WI38 (cell line): ENCODE measurements around the gene MCAM.
A peak's percentile ranks its signal among the peaks of the same experiment; 100 is the strongest.

Experiments used
- H3K4me3 ChIP-seq: 2 replicates; pipeline ENCODE4 v1.5.1; 2011; ENCODE audit warnings: low read depth, mild to moderate bottlenecking, control low read depth, low read length
- CTCF ChIP-seq: IDR thresholded peaks from 2 replicates; pipeline ENCODE4 v1.5.1; 2012; ENCODE audit warnings: low read depth, mild to moderate bottlenecking, control low read depth, low read length

Gene MCAM

DNA sequence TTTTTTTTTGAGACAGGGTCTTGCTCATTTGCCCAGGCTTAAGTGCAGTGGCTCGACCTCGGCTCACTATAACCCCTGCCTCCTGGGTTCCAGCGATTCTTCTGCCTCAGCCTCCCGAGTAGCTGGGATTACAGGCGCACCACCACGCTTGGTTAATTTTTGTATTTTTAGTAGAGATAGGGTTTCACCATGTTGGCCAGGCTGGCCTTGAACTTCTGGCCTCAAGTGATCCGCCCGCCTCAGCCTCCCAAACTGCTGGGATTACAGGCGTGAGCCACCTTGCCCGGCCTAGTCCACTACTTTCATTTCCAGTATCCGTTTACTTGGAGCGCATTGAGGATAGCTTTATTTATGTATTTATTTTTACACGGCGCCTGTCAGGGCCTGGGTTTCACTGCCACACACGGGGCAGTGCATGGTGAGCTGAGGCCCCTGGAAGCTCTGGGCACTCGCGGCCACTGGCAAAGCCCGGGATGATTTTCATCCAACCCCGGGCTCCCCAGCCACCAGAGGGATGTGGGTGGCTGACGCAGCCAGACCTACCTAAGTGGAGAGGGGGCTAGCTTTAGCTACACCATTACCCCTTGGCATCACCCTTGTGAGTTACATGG is 6.1 kb upstream of the MCAM start:
- no peak overlapping the region for H3K4me3 ChIP-seq
- no peak for TF ChIP-seq CTCF

- no peak overlapping the region for H3K4me3 ChIP-seq
- no peak for TF ChIP-seq CTCF
Measured at GRCh38 chr11:119322360-119322739, 5.4 kb upstream of the MCAM start.

DNA sequence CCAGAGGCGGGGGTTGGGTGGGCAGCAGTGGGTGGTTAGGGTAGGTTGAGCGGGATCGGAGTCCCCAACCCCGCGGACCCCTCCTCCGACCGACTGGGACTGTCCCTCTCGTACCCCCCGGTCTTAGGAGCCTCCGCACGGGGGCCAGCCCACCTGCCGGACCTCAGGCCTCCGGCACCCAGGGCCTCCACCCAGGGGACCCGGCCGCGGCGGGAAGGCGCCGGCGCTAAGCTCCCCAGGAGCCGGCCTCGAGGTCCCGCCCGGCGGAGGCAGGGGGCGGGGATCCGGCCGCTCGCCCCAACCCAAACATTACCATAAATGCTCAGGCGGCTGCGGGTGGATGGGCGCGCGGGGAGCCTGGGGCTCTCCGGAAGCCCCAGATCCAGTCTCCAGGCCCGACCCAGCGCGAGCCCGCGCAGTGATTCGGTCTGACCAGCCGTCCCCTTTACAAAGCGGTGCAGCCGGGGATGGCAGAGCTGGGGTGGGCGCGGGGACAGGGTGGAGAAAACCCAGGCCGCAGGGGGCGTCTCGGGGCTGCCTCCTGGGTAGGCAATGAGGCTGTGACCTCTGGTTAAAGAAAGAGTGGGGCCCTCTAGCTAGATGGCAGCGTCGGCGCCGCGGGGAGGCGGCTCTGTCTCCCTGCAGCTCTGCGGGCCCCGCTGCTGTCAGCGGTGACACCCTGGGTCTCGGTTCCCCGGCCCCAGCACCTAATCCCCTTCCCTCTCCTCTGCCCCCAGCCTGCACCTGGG is 4.0 kb upstream of the MCAM start:
- H3K4me3 ChIP-seq = peak overlapping the region; percentile 48
- TF ChIP-seq CTCF = no peak

DNA sequence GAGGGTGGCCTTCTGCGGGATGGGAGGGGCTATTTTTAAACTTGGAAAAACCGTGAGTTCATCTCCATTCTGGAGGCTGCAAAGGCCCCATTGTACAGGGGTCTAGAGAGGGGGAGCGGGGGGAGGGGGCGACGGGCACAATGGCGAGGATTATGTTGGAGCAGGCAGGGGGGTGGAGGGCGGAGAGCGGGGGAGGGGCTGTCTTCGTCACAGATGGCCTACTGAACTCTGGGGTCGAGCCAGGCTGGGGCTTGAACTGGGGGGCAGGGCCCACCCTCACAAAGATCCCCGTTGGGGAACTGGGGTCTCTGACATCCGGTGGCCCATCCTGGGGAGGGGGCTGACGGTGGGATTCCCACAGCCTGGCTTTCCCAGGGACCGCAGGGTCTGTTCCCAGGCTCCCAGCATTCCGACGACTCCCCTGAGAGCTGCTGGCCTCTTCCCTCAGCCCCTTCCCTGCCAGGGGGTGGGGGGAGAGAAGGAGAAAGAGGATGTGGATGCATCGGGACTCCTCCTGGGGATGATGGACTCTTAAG is 3.4 kb upstream of the MCAM start:
- no peak for TF ChIP-seq CTCF
- H3K4me3 ChIP-seq = peak overlapping the region; percentile 48

GRCh38 chr11:119319700-119320239 is 2.8 kb upstream of the MCAM start:
- H3K4me3 ChIP-seq = no peak overlapping the region
- TF ChIP-seq CTCF = no peak

GRCh38 chr11:119319136-119319699 is 2.3 kb upstream of the MCAM start:
- H3K4me3 ChIP-seq = no peak overlapping the region
- TF ChIP-seq CTCF = no peak
